ENCODE data around the gene RARRES1.

DNA sequence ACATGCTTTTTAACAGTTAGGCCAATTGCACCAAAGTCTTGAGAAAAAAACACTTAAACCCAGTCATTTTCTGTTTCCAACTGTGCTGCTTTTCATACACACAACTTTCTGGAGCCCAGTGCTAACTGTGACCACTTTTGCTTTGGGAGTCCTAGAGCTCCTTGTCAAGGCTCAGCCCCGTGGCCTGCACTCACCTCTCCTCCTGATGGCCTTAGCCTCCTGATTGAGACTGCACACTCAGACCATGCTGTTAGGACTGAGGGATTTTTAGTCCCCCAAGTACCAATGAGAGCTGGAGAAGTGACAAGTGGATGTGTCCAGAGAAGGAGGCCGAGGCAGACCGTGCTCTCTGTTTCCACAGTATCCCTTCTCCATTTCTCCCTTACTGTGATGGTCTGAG, 15.2 kb upstream of the RARRES1 start:
- no peak for TF ChIP-seq ARNT (IDR thresholded peaks at IDR 0.05)
- TF ChIP-seq ELF4 (IDR thresholded peaks at IDR 0.05), result no peak

Data from HEK293T (cell line).